HepG2 (cell line): ENCODE measurements around the gene PPP1CC.
"Not testable (repeated sequence)": the region's sequence is repeated elsewhere in the genome, so short reads cannot be mapped to it uniquely, and the experiment has no call there.

Source experiments
- BRCA1 ChIP-seq: sonication (generic); formaldehyde crosslinking; IDR thresholded peaks from 2 replicates; pipeline ENCODE4 v1.4.0; 2020; ENCODE audit warnings: missing genetic modification reagents
- EZH2 ChIP-seq: conservative IDR thresholded peaks from 2 replicates; pipeline ENCODE4 v1.6.1; 2012; ENCODE audit warnings: mild to moderate bottlenecking, low read depth, low read length, moderate library complexity
- FOXJ3 ChIP-seq: sonication (generic); formaldehyde crosslinking; IDR thresholded peaks from 2 replicates; pipeline ENCODE4 v1.4.0; 2020; ENCODE audit warnings: missing genetic modification reagents, mild to moderate bottlenecking, borderline replicate concordance
- KDM1A ChIP-seq: IDR thresholded peaks from 2 replicates; pipeline ENCODE4 v1.6.1; 2016; ENCODE audit warnings: missing compliant biosample characterization
- MAX ChIP-seq: IDR thresholded peaks from 2 replicates; pipeline ENCODE4 v1.6.1; 2012; ENCODE audit warnings: inconsistent platforms
- RNF2 ChIP-seq: fragments of 450-650 bp; conservative IDR thresholded peaks from 2 replicates; pipeline ENCODE4 v1.6.1; 2016; ENCODE audit warnings: low read depth
- STAG1 ChIP-seq: sonication (generic); formaldehyde crosslinking; IDR thresholded peaks from 2 replicates; pipeline ENCODE4 v1.4.0; 2020; ENCODE audit warnings: missing genetic modification reagents
- ZFX ChIP-seq: sonication (generic); formaldehyde crosslinking; IDR thresholded peaks from 2 replicates; pipeline ENCODE4 v1.4.0; 2020; ENCODE audit warnings: mild to moderate bottlenecking, low read depth, missing genetic modification reagents, moderate library complexity
- ZNF24 ChIP-seq: fragments of 450-650 bp; IDR thresholded peaks from 2 replicates; pipeline ENCODE4 v1.6.1; 2017; ENCODE audit warnings: antibody characterized with exemption, mild to moderate bottlenecking
- ZNF251 ChIP-seq: sonication (generic); formaldehyde crosslinking; IDR thresholded peaks from 2 replicates; pipeline ENCODE4 v1.9.0; 2021; ENCODE audit warnings: mild to moderate bottlenecking, missing genetic modification reagents
- ZNF282 ChIP-seq: fragments of 450-650 bp; IDR thresholded peaks from 2 replicates; pipeline ENCODE4 v1.6.1; 2018; ENCODE audit not compliant: partially characterized antibody
- ZNF513 ChIP-seq: sonication (generic); formaldehyde crosslinking; conservative IDR thresholded peaks from 2 replicates; pipeline ENCODE4 v1.5.0; 2020; ENCODE audit warnings: missing genetic modification reagents

- not testable (repeated sequence) for TF ChIP-seq ZFX (CRISPR knock-in tag); ZNF251; KDM1A (CRISPR knock-in tag); BRCA1 (CRISPR knock-in tag); EZH2; ZNF24; RNF2; ZNF282; STAG1 (CRISPR knock-in tag); MAX; ZNF513 (CRISPR knock-in tag); FOXJ3 (CRISPR knock-in tag)
Measured at GRCh38 chr12:110765572-110765971, 22.9 kb upstream of the PPP1CC start.
